HG03442 (cell line): Measurements from ENCODE around the gene FRS2.

ENCODE experiments used
- ATAC-seq: cut with Tn5 transposase; IDR thresholded peaks from one replicate; pipeline ENCODE4 v1.9.1; 2021; ENCODE audit warnings: mild to moderate bottlenecking, moderate library complexity; ENCODE audit not compliant: unreplicated experiment

The FRS2 gene

GRCh38 chr12:69619050-69619449 is 148.9 kb downstream of the FRS2 start:
- ATAC-seq = no peak

- no peak for ATAC-seq
Observed at GRCh38 chr12:69620077-69620476, 149.9 kb downstream of the FRS2 start.

GRCh38 chr12:69620921-69621320 is 150.7 kb downstream of the FRS2 start:
- ATAC-seq = no peak

DNA sequence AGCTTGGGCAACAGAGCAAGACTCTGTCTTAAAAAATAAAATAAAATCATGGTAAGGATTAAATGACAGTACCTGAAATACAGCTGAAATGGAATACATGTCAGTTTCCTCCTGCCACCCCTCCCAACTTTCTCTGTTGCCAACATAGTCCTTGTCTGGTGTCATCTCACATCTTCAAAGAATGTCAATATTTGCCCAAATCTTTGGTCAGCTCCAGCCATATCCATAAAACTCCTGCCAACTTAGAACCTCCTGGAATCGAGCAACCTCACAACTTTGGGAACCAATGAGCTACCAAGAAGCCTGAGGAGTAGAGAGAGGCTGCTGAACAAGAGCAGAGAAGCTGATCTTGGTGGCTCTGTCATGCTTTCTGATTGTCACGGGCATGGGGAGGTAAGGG is 151.4 kb downstream of the FRS2 start:
- no peak for ATAC-seq

DNA sequence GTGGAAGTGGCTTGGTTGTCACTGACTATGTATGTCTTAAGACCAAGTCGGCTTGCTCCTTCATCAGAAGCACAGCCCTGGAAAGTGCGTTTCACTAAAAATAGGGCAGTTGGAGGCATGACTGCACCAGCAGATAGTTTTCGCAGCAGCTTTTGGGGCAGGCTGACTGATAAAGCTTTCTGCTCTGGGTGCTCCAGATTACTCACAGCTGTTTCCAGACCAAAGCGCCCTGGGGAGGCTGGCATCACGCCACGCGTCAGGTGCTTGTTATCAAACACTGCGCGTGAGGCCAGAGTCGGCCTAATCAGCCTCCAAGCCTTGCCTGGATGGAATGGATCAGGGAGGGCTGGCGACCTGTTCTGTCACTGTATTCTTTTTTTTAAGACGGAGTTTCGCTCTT is 153.8 kb downstream of the FRS2 start:
- ATAC-seq = no peak

DNA sequence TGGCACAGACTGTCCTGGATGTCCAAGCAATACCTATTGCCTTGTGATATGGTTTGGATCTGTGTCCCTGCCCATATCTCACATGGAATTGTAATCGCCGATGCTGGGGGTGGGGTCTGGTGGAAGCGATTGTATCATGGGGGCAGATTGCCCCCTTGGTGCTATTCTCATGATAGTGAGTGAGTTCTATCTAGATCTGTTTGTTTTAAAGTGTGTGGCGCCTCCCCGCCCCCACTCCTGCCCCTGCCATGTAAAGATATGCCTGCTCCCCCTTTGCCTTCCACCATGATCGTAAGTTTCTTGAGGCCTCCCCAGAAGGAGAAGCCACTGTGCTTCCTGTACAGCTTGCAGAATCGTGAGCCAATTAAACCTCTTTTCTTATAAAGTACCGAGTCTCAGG is 157.3 kb downstream of the FRS2 start:
- ATAC-seq = no peak
